NCI-H2107 (cell line): ENCODE results near the gene SCN9A.
"Not testable (repeated sequence)": the region's sequence is repeated elsewhere in the genome, so short reads cannot be mapped to it uniquely, and the experiment has no call there.

Experiments used
- DNase-seq: peaks from one replicate; lab custom pipeline; 2025; lab: John Stamatoyannopoulos, UW

SCN9A gene

DNA sequence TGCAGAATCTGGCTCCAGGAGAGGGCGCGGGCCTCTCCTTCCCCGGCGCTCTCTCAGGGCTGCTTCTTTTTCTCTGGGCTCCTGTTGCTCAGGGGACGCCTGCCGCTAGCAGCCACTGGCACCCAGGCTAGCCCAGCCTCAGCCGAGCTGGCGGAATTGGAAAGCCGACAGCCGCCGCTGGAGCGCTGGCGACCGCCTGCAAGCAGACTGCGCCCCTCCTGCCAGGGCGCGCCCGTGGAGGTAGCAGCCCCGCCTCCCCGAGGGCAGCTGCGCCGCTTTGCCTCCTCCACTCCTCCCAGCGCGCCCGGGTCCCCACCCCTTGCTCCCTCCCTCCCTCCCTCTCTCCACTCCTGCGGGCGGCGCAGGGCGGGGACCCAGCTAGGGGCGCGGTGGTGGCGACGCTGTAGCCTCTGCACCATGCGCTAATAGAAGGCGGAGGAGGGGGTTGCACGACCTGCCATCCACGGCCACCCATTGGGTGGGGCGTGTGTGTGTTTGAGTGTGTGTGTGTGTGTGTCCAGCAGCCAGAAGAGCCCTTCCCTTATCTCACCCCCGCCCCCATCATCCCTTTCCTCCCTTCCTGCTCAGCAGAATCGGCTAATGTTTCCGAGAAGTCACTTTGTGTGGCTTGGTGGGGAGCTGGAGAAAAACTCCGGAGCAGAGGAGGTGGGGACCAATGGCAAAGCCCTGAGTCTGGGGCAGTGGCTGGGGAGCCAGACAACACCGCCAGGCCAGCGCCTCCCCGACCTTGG is at the start of gene SCN9A:
TSS of gene SCN9A (minus strand) at position 209 of the 752 bp plus-strand sequence. CDS start 64,188 bp downstream, outside the sequence.
- peak; percentile 20 for DNase-seq

DNA sequence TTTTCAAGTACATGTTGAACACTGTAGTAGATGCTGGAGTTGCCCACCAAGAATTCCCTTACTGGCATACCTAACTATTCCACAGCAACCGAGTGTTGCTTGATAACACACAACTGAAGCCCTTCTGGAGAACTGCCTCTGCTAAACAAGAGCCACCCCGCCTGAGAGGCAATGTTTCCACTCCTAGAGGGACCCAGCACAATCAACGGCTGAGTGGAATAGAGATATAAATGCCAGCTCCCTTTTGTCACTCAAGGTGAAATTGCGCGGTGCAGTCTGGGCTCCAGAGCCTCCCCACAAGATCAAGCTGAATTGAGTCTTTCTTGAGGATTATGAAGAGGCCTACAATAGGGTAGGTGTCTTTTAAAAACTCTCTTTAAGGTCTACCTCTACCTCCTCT is 49.1 kb upstream of the SCN9A start:
- no peak for DNase-seq

DNA sequence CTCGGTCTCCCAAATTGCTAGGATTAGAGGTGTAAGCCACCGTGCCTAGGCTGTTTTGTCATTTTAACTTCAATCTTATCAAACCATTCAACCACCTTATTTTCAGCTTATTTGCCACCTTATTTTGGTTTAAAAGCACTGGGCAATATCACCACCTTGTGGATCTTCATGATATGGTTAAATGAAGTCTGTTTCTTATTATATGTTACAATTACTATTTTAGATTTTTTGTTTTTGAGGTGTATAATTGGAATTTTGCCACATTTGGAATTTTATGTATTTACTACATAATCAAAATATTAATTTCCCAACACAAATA is 43.8 kb upstream of the SCN9A start:
- no peak for DNase-seq

DNA sequence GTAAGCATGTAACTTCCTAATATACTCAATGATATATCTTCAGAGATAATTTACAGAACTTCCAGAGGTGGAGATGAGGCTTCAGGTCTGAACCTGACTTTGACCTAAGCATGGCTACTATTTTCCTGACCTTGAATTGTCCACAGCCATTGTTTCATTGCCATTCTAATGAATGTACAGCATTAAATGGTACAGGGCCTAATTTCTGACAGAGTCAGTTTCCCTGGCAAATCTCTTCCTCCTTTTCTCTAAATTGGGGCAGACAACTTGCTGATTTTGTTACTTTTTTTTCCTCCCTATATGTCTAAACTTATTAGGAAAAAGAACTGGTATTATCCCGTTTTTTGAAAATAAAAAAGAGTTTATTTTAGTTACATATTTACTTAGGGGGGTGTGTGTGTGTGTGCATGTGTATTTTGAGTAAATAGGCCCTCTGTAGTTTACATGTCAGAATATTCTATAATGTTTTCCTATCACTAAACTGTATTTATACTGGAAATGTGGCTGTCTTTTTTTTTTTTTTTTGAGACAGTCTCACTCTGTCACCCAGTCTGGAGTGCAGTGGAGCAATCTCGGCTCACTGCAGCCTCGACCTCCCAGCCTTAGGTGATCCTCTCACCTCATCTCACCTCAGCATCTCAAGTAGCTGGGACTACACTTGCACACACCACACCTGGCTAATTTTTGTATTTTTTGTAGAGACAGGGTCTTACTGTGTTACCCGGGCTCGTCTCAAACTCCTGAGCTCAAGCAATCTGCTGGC is 43.3 kb upstream of the SCN9A start:
- no peak for DNase-seq

DNA sequence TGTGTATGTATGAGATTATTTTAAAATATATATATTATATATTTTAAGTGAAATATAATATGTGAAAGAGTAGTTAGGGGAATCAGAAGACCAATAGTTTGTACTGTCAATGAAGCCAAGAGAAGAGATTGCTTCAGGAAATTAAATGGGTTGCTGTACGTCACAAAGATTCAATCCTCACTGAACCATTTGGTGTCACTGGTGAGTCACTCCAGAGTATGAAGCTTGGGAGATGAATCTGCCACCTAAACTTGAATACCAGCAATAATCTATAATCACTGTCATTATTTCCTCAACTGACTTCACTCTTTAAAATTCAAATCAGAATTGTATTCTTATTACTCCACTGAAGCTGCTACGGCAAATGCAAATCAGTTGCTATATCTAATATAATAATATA is 41.9 kb upstream of the SCN9A start:
- no peak for DNase-seq

DNA sequence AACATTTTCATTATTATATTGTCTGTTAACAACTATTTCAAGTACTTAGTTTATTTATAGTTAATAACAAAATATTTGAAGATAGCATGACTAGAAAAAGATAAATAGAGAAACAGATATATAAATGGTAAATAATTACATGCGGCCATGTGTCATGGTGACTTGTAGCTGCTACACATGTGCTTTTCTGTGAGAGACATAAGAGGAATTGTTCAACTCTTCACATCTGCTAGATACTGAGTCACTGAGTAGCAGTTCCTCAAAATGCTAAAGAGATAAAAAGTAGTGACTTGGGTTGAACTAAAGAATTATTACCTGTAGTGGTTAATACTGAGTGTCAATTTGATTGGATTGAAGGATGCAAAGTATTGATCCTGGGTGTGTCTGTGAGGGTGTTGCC is 37.5 kb upstream of the SCN9A start:
- no peak for DNase-seq

DNA sequence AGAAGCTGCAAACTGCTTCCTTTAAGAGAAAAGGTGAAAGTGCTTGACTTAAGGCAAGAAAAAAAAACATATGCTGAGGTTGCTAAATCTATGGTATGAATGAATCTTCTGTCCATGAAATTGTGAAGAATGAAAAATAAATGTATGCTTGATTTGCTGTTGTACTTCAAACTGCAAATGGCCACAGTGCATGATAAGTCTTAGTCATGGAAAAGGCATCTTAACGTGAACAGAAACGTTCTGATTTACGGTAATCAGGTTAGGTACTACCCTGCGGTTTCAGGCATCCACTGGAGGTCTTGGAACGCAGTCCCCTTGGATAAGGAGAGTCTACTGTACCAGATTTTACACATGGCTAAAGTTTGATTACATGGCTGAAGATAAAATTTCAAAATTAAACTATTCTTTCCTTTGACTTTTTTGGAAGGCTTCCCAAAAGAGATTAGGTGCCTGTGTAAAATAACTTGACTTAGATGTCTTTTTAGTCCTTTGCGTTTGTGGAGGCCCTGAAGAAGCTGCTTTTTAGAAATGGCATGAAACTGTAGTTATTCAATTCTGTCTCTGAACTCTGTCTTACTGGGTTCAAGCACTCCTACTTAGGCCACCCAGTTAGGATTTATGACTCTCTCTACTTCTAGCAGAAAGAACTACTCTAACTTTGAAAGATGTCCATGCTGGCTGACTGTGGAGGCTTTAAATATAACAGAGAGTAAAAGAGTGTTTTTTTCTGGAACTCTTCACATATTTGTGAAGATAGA is 35.9 kb upstream of the SCN9A start:
- no peak for DNase-seq

DNA sequence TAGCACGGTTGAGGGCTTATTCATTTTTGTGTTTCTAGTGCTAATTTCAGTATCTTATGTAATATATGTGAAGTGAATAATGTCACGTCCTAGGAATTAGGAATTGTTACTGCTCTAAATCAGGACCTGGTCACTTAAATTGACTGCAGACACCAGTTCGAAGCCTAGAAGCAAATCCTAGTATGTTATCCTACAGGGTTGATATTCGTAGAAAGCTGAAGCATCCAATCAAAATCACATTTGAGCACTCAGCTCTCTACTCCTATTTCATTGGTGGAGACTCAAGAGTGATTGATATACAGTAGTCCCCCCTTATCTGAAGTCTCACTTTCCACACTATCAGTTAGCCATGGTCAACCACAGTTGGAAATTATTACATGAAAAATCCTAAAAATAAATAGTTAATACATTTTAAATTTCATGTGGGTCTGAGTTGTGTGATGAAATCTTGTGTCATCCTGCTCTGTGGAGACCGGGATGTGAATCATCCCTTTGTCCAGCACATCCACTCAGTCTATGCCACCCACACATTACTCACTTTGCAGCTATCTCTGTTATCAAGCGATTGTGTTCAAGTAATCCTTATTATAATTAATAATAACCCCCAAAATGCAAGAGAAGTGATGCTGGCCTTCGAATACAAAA is 35.2 kb upstream of the SCN9A start:
- DNase-seq, result no peak

DNA sequence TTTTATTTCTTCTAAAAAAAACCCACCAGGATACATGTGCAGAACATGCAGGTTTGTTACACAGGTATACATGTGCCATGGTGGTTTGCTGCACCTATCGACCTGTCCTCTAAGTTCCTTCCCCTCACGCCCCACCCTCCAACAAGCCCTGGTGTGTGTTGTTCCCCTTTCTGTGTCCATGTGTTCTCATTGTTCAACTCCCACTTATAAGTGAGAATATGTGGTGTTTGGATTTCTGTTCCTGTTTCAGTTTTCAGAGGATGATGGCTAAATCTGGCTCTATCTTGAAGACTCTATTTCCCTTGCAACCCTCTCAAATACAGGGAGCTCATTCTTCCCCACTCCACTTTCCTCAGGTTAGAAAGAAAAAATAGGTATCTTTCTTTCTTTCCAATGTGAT is 32.0 kb upstream of the SCN9A start:
- DNase-seq, result not testable (repeated sequence)

DNA sequence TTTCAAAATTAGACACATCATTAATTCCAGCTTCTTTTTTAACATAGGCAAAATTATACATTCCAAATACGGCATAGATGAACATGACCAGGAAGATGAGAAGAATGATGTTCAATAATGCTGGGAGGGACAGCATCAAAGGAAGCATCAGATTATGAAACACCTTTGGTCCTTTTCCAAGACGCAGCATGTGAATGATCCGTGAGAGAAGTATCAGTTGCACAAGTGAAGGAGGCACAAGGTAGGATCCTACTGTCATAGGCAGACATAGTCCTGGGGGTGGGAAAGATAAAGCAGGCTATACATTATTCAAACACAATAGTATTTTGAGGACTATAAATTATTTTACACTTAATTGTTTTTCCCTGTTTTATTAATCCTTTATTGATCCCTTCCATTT is 30.6 kb upstream of the SCN9A start:
- DNase-seq, result no peak

DNA sequence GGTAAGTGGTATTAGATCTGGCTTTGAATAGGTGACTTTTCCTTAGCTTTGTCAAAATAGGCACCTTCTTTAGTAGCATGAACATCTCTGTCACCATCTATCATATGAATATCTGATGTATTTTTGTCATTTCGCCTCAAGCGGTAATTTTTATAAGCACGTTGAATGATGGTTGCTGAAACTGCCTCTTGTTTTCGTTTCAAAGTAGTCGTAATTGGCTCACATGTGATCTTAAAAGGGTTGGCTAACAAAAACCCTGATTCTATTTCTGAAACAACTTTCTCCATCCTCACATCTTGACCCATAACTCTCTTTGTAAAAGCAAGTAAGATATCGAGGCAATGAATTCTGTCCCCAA is 29.8 kb upstream of the SCN9A start:
- no peak for DNase-seq

DNA sequence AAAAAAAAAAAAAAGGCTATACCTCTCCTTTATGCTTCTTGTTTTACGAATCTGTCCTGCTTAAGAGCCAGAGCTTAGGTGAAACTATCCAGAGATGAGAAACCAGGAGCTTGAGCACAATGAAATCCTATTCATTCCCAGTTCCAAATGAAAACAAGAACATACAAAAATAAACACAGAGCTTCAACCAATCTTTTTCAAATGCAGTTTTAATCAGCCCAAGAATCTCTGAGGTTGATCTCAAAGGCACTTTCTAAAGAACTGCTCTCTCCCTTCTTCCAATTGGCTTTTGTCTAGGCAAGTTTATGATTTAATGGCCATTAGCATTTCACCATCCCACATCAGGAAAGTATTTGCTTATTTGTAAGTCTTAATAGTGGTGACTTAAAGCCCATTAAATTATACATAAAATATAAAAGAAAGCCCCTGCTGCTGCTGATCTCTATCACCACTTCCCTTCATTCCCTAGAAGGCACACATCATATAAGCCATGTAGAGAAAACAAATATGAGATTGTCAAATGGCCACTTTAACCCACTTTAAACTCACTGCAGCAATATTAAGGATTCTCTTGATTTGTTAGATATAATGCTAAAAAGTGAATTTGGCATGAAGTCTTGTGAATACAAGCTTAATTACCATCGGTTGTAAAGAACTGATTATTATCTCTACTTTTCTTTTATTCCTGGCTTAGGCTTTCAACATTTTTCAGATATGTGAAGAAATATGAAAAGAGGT is 29.3 kb upstream of the SCN9A start:
- no peak for DNase-seq

DNA sequence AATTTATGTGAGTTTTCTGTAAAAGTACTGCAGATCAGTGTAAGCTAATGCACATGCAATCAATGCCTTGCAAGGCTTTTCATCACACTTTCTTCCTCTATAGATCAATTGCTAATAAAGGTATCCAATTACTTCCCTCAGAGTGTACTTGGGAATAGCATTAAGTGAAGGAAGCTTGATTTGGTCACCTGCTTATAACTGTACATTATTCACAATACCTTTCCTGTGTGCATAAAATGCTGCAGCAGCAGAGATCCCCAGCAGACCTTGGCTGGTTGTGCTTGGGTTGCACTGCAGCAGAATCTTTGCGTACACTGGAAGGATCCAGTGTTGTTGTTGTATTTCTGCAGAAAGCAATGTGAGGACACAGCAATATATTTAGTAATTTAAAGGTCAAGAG is 18.5 kb upstream of the SCN9A start:
- no peak for DNase-seq

DNA sequence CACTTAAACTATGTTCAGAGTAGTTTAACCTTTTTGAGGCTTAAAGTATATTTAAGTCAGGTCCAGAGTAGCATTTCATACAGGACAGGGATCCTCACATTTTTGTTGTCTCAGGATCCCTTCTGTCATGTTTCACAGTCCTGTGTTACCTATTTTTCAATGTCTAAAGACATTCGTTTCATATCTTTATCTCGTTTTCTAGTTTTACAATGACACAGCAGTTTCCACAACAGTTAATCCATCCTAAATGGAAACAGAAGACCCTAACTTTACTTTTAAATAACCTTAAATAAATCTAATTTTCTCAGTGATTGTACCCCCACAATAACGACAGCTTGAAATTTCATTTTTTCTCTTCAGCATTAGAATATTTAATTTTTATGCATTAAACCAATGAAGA is 17.3 kb upstream of the SCN9A start:
- DNase-seq, result no peak

DNA sequence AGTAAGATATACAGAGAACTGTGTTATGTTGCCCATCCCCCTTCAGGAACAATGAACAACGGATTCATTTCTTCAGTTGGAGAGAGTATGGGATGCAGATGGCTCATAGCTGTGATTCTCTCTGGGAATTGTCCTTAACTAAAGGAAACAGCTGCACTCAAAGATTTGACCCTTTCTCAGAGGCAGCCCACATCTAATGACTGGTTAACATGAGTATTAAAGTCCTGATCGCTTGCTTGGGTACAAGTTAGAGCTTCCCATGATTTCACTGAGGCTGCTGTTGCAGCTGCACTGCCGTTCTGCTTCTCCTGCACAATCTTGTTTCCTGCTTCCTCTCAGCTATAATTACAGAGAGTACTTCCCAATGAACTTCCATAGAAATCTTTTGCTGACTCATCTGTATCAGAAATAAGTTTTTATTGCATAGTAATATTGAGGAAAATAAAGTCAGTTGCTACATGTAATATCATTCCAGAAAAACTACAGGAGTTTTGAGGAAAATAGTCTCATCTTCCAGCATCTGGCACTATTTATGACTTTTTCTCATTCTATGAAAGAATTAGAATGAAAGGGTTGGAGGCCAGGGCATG is 12.8 kb upstream of the SCN9A start:
- DNase-seq, result no peak

DNA sequence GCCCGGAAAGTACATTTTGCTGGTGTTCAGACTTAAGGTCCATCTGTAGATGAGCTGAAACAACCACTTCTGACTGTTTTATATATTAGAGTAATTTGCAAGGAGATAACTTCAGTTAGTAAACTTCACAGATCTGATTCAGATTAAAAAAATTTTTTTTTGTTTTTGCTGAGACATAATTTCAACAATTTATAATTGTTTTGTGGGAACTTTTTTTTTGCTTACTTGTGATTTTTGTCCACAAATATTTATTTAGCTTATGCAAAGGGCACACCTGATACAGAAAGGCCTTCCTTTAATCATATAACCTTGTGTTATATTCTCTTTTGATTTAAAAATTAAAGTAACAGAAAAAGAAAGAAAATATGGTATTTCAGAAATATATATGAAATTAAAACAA is 9.6 kb upstream of the SCN9A start:
- no peak for DNase-seq

DNA sequence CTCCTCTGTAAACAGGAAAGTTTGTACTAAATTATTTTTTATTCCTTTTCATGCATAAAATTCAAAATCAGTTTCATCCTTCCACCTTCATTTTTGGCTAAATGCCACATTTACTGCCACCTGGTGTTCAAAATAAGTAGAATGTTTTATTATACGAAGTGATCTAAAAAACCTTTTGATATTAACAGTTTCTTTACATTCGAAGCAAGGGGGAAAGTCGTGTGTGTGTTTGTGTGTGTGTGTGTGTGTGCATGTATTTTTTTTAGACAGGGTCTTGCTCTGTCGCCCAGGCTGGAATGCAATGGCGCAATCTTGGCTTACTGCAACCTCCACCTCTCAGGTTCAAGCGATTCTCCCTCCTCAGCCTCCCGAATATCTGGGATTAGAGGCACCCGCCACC is 9.0 kb upstream of the SCN9A start:
- DNase-seq, result no peak

DNA sequence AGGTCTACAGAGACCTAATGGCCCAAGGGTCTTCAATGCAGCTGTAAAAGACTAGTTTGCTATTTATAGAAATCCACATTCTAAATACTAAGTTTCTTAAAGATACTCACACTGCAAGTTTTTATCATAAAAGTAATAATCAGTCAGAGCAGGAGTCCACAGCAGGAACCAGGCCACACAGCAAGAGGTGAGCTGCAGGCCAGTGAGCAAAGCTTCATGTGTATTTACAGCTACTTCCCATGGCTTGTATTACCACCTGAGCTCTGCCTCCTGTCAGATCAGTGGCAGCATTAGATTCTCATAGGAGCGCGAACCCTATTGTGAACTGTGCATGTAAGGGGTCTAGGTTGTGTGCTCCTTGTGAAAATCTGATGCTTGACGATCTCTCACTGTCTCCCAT is 6.7 kb upstream of the SCN9A start:
- no peak for DNase-seq

DNA sequence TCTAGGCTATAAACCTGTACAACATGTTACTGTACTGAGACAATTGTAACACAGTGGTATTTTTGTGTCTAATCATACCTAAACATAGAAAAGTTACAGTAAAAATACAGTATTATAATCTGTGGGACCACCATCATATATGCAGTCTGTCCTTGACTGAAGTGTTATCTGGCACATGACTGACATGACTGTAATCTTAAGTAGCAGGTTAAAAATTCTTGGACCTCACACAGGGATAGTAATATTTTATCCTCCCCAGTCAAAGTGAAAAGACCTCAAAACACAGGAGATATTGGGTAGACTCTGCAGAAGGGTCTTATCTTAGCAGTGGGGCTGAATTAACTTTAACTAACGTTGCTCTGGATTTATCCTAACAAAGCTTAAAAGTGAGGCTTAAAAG is 4.9 kb upstream of the SCN9A start:
- no peak for DNase-seq

DNA sequence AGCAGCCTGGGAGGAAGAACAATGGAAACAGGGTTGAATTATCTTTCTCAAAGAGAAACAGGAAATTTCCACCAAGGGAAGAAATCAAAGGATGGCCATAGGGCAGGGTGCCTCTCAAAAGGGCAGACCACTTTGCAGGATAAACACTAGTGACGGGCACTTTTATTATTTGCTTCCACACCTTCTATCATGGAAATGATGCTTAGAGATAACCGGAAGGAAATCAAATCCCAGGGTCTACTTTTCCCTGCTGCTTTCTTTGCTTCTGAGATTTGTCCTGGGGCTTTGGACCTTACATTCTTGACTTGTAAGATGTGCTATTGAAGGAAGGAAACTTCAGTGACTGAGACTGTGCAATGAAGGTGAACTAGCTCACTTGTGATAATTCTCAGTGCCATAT is 1.1 kb upstream of the SCN9A start:
- DNase-seq, result no peak

DNA sequence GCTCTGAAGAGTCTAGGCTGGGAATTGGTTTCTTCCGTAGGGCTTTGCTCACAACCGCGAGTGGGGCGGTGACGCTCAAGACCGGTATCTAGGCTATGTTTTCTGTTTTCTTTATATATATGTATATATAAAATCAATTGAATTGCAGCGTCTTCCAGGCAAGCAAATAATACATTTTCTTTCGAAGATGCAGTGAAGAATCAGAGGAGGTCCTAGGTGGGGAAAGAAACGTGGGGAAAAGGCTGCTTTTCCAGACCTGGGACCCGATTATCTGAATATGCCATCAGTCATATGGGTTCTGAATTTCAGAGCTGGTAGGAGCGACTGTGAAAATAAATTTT is 714 bp upstream of the SCN9A start:
- no peak for DNase-seq
